GM21367 (cell line): Measurements from ENCODE around the gene TIAM2.
"Not testable (repeated sequence)": the region's sequence is repeated elsewhere in the genome, so short reads cannot be mapped to it uniquely, and the experiment has no call there.

Source experiments
- ATAC-seq: cut with Tn5 transposase; IDR thresholded peaks from one replicate; pipeline ENCODE4 v1.9.1; 2021; ENCODE audit not compliant: unreplicated experiment

Gene TIAM2

GRCh38 chr6:155091756-155092155 is 96.6 kb downstream of the TIAM2 start:
- no peak for ATAC-seq

- ATAC-seq = no peak
Observed at GRCh38 chr6:155093430-155093829, 98.3 kb downstream of the TIAM2 start.

GRCh38 chr6:155100087-155100486 is 105.0 kb downstream of the TIAM2 start:
- no peak for ATAC-seq

- no peak for ATAC-seq
Observed at GRCh38 chr6:155100591-155100990, 105.5 kb downstream of the TIAM2 start.

- ATAC-seq = not testable (repeated sequence)
Observed at GRCh38 chr6:155103083-155103645, 108.0 kb downstream of the TIAM2 start.

- no peak for ATAC-seq
Observed at GRCh38 chr6:155103816-155104366, 108.8 kb downstream of the TIAM2 start.

GRCh38 chr6:155106456-155107115 is 111.5 kb downstream of the TIAM2 start:
- no peak for ATAC-seq

GRCh38 chr6:155107432-155108069 is 112.4 kb downstream of the TIAM2 start:
- no peak for ATAC-seq

GRCh38 chr6:155108070-155108820 is 113.1 kb downstream of the TIAM2 start:
- ATAC-seq = no peak

- no peak for ATAC-seq
Observed at GRCh38 chr6:155110721-155111120, 115.6 kb downstream of the TIAM2 start.

- ATAC-seq = no peak
Observed at GRCh38 chr6:155112757-155113156, 117.6 kb downstream of the TIAM2 start.

GRCh38 chr6:155115893-155116570 is 120.9 kb downstream of the TIAM2 start:
- no peak for ATAC-seq

- ATAC-seq = no peak
Observed at GRCh38 chr6:155116571-155116910, 121.4 kb downstream of the TIAM2 start.

GRCh38 chr6:155117256-155117655 is 122.1 kb downstream of the TIAM2 start:
- no peak for ATAC-seq

GRCh38 chr6:155117785-155118184 is 122.7 kb downstream of the TIAM2 start:
- no peak for ATAC-seq

GRCh38 chr6:155119201-155119600 is 124.1 kb downstream of the TIAM2 start:
- ATAC-seq = not testable (repeated sequence)

- ATAC-seq = no peak
Observed at GRCh38 chr6:155120034-155120433, 124.9 kb downstream of the TIAM2 start.

- no peak for ATAC-seq
Observed at GRCh38 chr6:155121294-155121693, 126.2 kb downstream of the TIAM2 start.

- no peak for ATAC-seq
Observed at GRCh38 chr6:155121699-155122098, 126.6 kb downstream of the TIAM2 start.

GRCh38 chr6:155122199-155122950 is 127.3 kb downstream of the TIAM2 start:
- ATAC-seq = no peak
